SKM-1 treated with dmso at 0.1 percent for 144 hours (cell line): ENCODE results near the gene TBC1D10A.
A peak's percentile ranks its signal among the peaks of the same experiment; 100 is the strongest.

Source experiments
- DNase-seq: peaks from one replicate; lab custom pipeline; 2025; ENCODE audit not compliant: unreplicated experiment; lab: John Stamatoyannopoulos, UW

TBC1D10A gene

DNA sequence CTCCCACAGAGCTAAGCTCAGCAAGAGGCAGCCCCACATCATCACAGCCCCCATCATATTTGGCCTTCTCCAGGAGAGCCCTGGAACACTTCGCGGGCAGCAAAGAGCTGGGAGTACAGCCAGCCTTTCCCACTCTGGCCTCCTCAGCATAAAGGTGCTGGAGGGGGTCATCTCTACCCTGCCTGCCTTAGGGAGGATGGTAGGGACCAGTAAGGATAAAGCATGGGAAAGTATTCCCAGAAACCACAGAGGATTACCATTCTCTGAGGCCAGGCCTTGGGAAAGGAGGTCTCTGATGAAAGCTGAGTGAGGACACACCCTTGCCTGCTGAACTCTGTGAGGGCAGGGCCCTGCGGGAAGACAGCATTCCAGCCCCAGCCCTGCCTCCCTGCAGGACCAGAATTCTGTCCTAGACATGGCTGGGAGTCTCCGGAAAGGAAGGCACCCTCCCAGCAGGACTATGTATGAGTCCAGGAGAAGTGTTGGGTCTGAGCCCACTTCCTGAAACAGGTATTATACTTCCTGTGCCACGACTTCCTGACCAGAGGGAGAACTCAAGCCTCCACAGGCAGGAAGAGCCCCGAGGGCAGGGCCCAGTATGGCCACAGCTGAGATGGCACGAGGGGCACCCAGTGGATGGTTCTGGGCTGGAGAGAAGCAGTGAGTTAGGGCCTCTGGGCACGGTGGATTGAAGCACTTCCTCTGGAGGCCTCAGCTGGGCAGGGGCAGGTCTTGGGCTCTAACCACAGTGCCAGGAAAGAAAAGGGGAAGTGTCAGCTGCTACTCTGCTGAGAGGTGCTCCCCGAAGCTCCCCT is 24.5 kb downstream of the TBC1D10A start:
- peak; percentile 83 for DNase-seq

GRCh38 chr22:30299322-30299721 is 27.4 kb downstream of the TBC1D10A start:
- DNase-seq, result no peak

DNA sequence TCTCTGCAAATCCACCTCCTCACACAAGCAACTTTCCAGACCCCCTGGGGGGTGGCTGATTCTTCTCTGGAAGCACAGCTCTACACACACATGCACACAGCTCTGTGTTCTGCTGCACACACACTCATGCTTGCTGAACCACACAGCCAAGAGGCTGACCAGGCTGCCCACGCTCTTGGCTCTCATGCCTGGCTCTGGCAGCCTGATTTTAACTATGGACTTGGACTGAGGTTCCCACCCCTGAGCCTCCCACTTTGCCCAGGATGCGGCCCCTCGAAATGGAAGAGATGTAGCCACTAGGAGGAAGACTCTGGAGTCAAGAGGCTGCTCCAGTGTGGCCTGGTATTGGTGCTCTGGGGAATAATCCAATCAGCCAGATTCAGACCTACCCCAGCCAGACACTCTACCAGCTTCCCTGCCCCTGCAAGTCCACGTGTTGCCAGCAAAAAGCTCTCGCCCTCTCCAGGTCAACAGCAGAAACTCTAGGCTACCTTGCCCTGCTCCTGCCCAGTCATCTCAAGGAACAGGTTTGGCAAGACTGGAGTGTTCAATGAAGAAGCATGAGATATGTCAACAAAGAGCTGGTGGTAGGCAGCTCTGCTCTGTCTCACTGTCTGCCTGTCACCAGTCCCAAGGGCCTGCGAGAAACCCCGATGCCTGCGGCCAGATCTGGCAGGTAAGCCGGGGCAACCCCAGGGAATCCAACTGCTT is 28.6 kb downstream of the TBC1D10A start:
- no peak for DNase-seq

DNA sequence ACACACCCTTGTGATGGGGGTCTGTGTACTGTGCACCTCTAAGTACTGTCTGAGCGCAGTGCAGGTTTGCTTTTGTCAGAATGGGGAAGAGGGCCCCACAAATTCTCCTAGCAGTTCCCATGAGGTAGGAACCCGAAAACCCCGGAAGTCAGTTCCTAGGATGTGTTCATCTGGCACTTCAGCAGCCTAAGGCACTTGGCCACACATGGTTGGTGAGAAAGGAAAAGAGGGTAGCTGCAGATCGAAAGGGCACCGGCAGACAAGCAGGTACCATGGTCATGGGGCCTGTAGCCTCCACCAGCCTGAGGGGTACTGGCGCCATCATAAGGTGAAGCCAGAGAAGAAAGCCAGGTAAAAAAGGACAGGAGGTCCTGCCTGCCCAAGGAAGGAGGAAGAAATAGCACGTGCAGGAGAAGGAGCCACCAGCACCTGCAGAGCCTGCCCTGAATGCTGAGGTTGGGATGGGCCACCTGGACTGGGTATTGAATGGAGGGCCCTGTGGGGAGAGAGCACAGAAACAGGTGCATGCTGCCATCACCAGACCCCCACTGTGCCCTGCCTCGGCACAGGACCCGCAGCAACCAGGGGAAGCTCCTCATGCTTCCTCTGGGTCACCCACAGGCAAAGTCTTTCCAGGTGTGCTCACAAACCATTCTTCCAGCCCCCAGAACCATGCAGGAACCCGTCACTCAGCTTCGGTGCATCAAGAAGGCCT is 29.3 kb downstream of the TBC1D10A start:
- no peak for DNase-seq

- no peak for DNase-seq
Observed at GRCh38 chr22:30296833-30297232, 29.9 kb downstream of the TBC1D10A start.

DNA sequence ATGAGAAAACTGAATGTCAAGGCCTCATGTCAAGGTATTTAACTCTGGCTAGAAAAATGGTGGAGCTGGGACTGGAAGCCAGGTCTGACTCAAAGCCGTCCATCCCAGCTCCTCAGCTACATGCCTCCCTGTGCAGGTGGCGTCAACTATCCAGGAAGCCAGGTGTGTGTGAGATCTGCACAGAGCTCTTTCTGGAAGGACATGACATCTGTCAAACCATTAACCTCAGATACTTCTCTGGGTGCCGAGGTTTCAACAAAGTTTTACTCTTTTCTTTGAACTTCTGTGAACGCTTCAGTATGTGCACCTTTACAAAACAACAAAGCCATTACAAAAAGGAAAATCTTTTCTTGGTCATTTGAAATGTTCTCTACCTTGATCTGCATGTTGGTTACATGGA is 30.4 kb downstream of the TBC1D10A start:
- no peak for DNase-seq

DNA sequence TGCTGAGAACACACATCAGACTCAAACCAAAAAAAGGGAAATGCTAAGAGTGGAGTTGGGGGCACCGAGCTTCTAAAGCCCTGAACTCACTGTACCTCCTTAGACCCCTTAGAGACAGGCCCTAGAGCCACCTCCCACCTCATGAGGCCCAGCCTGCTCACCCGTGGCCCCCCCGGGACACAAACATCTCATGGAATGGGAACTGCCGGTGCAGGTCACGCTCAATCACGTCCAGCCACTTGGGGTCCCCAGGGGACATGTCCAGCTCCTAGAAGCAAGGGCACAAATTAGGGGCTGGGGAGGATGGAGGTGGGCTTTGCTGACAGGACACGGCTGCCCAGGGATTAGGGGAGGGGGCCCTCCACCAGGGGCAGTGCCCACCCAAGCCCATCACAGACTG is 31.2 kb downstream of the TBC1D10A start:
- no peak for DNase-seq

DNA sequence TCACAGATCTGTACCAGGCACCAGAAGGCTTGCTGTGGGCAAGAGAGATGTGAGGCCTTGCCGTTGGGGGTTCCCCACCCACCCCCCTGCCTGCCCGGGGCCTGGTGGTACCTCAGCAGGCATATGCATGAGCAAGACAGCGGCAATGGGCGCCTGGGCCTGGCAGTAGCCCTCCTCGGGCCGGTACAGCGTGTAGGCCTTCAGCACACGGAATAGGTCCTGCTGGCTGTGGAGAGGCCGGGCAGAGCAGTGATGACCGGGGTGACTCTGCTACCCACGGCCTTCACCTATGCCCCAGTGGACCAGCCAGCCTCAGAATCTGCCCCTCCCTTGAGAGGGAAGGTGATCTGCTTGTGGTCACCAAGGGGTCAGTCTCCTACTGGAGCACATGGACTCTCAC is 31.9 kb downstream of the TBC1D10A start:
- DNase-seq, result no peak

- no peak for DNase-seq
Observed at GRCh38 chr22:30294066-30294465, 32.7 kb downstream of the TBC1D10A start.

DNA sequence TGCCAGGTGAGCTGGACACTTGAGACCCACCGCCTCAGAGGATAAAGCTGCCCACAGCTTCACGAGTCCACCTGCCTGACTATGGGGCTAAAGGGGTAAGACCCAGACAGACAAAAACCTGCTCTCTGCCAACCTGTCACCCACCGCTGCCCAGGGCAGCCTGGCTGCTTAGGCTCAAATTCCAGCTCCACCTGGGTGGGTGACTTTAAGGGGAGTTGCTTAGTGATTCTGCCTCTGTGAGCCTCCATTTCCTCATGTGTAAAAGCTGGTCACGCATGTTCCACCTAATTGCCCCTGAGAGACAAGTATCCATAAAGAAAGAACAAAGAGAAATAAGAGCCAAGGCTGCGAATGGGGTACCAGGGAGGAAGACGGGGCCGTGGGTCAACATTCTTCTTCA is 33.7 kb downstream of the TBC1D10A start:
- no peak for DNase-seq

DNA sequence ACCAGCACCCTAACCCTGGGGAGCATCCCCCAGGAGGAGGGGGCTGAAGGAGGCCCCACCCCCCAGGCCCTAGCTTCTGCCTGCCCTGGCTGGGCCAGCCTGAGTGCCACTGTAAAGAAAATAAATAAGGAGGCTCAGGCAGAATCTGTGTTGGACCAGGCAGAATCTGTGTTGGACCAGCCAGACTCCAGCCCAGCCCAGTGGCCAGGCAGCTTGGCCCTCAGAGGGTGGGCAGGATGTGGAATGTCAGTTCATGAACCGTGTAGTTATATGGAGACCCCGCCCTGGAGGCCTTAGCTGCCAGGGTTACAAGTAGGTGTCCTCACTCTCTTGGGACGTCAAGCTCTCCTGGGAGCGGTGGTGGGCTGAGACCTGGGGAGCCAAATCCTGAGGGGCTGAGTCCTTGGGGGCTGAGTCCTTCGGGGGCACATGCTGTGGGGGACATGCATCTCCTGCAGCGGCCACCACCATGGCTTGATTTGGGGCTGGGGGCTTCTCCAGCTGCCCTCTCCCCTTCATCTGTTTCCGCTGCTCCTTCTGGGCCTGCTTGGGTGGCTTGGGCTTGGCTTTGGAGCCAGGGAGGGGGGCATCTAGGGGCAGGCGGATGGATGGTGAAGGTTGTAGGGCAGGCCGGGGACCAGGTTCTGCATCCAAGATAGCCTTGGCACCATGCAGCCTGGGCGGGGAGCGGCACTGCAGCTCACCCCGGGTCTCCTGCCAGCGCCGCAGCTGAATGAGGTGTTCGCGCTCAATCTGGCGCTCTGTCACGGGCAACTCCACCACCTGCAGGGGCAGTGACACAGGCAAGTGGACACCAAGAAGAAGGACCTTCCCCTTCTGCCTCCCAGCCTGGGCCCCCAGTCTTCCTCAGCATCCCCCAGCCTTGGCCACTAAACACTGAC is 34.4 kb downstream of the TBC1D10A start:
- no peak for DNase-seq

- DNase-seq, result no peak
Observed at GRCh38 chr22:30291058-30291892, 35.5 kb downstream of the TBC1D10A start.

DNA sequence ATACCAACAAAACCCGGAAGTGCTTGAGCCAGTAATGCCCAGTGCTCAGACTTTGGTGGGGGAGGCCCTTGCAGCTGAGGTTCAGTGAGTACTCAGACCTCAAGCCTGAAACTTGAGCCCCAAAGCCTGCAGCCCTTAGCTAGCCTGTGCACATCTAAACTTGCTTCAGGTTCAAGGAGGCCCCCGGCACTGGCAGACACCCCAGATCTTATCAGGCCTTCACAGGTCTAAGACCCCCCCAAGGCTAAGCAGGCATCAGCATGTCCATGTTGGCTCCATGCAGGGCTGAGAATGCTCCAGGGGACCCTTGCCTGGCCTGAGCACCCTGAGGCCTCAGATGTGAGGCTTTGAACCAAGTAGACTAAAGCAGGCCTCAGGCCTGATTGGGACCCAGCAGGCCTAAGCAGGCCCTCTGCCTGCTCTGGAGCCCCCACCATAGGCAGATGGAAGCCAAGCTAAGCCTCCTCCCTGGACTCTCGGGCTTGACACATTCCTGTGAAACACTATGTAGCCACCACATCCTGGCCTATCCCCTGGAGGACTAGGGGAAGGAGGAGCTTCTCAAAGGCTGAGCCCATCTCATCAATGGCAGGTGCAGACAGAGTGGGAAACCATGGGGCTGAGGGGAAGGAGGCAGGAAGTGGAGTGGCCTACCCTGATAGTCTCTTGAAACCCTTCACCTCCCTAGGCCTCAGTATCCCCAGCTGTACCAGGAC is 36.2 kb downstream of the TBC1D10A start:
- no peak for DNase-seq

DNA sequence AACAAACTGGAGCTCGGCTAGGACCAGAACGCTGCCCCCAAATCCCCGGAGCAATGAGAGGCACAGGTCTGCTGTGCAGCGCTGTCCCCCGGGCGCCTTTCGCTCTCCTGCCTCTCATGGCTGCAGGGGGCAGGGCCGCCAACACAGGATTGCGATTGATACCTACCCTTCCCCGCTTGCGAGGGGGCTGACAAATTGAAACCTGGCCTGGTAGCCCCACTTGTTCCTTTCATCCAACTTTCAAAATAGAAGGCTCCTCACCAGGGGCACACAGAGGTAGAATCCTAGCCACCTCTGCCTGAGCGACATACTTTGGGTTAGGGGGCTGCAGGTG is 36.8 kb downstream of the TBC1D10A start:
- no peak for DNase-seq

DNA sequence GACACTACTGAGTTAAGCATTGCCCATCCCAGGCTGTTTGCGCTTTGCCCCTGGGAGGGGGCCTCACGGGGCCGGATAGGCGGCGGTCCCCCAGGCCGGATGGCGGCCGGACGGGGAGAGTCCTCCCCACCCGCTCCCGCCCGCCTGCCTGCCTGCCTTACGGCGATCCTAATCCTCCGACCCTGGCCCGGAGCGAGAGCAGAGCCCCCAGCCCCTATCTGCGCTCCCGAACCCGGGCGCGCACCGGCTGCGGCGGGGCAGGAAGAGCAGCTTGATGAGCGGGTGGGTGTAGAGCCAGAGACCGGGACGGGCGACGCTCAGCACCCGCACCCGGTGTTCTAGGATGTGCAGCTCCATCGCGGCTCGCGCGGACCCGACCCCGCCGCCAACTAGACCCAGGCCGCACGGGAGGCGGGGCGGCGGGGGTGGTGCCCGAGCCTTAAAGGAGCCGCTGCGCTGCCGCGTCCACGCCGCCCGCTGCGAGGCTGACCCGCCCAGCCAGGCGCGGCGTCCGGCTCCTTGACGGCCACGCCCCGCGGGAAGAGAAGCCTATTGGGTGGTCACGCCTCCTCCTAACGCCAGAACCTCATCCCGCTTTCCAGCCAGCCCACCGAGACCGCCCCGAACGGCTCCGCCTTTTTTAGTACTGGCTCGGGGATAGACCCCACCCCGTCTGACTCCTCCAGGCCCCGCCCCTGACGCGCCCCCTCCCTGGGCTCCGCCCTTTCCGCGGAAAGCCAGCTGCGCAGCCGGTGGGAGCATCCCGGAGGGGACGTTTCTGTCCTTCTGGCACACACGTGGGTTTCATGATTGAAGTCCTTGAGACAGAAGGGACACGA is 37.4 kb downstream of the TBC1D10A start, which contains the start of gene CASTOR1:
CASTOR1 (minus strand) TSS at position 365 of the 839 bp plus-strand sequence; CDS start at position 357, 8 bp downstream.
- DNase-seq, result peak; percentile 74

- DNase-seq, result no peak
Observed at GRCh38 chr22:30288419-30289140, 38.2 kb downstream of the TBC1D10A start.

GRCh38 chr22:30287648-30288418 is 38.9 kb downstream of the TBC1D10A start:
- DNase-seq, result peak; percentile 70
